Measurements from ENCODE around the gene TBX15.
A peak's percentile ranks its signal among the peaks of the same experiment; 100 is the strongest.

TBX15 gene

GRCh38 chr1:118989006-118989815 is 1.1 kb upstream of the TBX15 start:
- DNase-seq (ENCODE audit: low spot score), result no peak
- TF ChIP-seq, protein P1, sequence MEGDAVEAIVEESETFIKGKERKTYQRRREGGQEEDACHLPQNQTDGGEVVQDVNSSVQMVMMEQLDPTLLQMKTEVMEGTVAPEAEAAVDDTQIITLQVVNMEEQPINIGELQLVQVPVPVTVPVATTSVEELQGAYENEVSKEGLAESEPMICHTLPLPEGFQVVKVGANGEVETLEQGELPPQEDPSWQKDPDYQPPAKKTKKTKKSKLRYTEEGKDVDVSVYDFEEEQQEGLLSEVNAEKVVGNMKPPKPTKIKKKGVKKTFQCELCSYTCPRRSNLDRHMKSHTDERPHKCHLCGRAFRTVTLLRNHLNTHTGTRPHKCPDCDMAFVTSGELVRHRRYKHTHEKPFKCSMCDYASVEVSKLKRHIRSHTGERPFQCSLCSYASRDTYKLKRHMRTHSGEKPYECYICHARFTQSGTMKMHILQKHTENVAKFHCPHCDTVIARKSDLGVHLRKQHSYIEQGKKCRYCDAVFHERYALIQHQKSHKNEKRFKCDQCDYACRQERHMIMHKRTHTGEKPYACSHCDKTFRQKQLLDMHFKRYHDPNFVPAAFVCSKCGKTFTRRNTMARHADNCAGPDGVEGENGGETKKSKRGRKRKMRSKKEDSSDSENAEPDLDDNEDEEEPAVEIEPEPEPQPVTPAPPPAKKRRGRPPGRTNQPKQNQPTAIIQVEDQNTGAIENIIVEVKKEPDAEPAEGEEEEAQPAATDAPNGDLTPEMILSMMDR (IDR thresholded peaks at IDR 0.05; ENCODE audit: extremely low read depth, missing control alignments), result no peak

DNA sequence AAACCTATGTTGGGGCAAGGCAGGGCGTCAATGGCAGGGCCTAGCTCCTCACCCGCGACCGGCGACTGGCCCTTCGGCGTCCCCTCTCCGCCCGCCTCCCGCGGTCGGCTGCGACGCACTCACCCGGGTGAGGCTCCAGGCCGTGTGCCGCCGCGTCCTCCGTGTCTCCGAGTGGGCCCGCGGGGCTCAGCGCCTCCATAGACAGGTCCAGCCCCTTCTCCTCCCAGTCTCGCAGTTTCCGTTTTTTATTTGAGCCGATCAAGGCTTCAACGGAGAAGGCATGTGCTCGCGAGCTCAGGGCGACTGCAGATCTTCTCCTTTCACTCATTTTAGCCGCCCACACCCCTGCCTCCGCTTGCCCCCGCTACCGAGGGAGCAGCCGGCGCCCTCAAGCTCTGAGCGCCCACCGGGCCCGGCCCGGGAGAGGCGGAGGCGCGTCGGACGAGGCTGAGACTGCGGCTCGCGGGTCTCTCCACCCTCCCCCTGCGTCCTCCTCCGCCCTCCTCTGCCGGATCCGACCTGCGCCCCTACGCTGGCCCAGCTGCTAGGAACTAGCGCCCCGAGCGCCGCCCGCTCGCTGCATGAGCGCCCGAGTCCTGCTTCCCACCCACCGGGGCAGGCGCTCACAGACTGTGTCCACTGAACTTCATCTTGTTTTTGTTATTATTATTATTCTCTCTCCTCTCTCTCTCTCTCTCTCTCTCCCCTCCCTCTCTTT is 516 bp downstream of the TBX15 start:
- TF ChIP-seq, protein P1 (IDR thresholded peaks at IDR 0.05; ENCODE audit: extremely low read depth, missing control alignments), result no peak
- no peak for DNase-seq (ENCODE audit: low spot score)

DNA sequence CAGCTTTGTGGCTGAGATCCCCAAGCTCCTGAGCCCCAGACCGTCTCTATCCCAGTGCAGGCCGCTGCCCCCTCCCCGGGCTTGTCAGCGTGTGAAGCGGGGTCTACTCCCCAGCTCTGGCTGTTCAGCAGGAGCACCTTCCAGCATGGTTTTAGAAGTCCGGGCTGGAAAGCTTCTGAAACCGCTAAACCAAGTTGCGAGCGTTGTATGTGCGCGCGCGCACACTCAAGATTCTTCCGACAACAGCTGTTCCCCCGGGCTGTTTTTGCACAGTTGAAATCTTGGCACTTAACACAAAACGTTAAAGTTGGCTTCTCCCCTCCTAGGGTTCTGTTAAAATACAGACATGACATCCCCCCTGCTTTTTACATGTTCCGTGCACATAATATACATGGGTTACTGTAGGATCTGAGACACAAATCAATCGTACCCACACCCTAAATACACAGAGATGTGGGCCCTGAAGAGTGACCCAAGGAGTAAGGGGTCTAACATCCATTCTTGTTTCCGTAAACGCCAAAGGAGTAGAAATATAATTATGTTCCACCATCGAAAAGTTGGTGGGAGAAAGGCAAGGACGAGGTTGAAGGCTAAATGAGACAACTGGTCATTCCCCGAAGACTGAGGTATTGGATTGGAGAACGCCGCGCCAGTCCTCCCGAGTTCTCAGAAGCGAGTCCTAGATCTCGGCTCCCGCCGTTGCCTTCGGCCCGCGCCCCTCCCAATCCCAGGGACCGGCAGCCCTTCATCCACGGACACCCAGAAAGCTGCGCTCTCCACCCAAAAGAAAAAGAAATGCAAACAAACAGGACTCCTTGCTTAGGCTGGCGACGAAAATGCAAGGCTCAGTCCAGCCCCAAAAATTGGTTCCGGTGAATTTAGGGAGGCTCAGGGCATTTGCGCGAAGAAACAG is 1.3 kb downstream of the TBX15 start:
- DNase-seq (ENCODE audit: low spot score), result peak; percentile 25
- TF ChIP-seq, protein P1 (IDR thresholded peaks at IDR 0.05; ENCODE audit: extremely low read depth, missing control alignments), result no peak

- DNase-seq (ENCODE audit: low spot score), result peak; percentile 14
- TF ChIP-seq, protein P1 (IDR thresholded peaks at IDR 0.05; ENCODE audit: extremely low read depth, missing control alignments), result no peak
Observed at GRCh38 chr1:118985640-118986554, 2.2 kb downstream of the TBX15 start.

DNA sequence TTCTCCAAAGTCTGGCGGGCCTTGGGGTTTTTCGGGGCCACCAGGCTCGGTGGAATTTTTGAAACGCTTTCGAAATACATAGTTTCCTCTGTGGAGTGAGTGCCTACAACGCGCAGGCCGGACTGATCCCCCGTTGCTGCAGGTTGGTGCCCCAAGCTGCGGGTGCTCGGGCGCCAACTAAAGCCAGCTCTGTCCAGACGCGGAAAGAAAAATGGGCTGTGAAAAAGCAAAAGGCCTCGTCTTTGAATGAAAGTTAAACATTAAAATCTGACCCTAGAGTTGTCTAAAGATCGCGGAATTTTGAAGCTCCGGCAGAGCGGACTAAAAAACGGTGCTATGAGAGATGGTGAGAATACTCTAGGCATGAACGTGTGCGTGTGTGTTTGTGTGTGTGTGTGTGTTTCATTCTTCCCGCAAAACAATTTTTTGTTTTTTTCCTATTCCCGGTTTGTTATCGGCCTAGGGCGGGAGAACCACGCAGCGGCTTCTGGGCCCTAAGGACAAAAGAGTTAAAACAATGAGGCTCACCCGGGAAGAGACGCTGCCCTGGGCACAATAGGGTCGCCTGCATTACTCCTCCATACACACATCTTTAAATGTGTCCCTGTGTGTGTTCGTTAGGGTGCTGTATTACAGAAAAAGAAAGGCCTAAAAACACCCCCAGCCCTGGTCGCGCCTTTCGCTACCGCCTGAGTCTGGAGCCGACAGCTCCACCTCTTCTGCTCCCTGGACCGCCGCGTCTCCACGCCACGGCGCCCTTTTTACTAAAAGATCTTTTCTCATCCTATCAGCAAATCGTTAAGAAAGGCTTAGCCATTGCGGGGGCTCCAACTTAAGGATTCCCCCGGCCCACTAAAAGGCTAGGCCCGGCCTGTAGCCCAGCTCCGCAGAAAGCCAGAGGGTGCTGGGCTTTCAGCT is 3.2 kb downstream of the TBX15 start:
- TF ChIP-seq, protein P1 (IDR thresholded peaks at IDR 0.05; ENCODE audit: extremely low read depth, missing control alignments), result no peak
- DNase-seq (ENCODE audit: low spot score), result peak; percentile 23
